ACHN (cell line): Measurements from ENCODE around the gene CIC.
"Not testable (repeated sequence)": the region's sequence is repeated elsewhere in the genome, so short reads cannot be mapped to it uniquely, and the experiment has no call there.

Experiments
- DNase-seq: peaks from one replicate; pipeline ENCODE4 v3.0.0-alpha.2; 2015
- in situ Hi-C: cut with HindIII; loops from 2 replicates; pipeline ENCODE4 v1.10.0; 2017; ENCODE audit warnings: low sequenced_read_pairs, low pct_ligation_motif_present, low pct_unique_long_range_greater_than_20kb

The CIC gene

DNA sequence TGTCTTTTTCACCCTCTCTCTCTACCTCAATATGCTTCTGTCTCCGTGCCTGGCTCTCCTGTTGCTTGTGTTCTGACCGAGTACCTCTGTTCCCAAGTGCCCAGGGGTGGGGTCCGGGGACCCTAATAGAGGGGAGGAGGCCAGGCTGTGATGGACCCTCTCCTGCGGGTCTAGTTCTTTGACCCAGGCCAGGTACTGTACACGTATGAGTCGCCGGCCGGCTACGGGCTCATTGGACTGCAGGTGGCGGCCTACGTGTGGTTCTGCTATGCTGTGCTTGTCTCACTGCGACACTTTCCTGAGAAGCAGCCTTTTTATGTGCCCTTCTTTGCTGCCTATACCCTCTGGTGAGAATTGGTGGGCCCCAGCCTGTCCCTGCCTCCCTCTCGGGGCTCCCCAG lies 48.5 kb downstream of the CIC start:
- no peak for DNase-seq
- in situ Hi-C loops = no loop called here

DNA sequence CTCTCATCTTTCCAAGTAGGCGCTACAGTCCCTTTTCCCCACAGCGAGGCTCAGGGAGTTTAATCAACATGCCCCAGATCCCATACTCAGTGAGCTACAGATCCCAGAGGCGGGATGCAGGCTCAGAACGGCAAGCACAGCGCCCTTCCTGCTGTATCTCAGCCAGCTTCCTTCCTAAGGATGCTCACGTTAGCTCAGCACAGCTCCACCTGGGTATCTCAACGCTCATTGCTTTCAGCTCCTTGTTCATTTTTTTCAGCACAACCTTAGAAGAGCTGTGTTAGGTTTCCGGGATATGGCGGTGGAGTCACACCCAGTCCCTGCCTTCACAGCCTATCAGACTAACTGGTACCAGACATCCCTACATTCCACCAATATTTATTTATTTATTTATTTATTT lies 53.3 kb downstream of the CIC start:
- in situ Hi-C loops = no loop called here
- no peak for DNase-seq

DNA sequence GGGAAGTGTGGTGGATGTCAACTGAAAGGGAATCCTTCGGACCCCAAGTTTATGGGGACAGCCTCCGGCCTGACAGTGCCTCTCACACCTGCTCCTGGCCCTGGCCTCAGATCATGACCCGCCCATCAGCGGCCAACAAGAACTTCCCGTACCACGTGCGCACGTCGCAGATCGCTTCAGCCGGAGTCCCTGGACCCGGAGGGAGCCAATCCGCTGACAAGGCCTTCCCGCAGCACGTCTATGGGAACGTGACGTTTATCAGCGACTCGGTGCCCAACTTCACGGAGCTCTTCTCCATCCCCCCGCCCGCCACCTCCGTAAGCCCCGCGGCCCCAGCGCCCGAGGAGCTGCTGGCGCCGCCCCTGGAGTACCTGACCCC lies 54.4 kb downstream of the CIC start:
- in situ Hi-C loops = no loop called here
- no peak for DNase-seq

DNA sequence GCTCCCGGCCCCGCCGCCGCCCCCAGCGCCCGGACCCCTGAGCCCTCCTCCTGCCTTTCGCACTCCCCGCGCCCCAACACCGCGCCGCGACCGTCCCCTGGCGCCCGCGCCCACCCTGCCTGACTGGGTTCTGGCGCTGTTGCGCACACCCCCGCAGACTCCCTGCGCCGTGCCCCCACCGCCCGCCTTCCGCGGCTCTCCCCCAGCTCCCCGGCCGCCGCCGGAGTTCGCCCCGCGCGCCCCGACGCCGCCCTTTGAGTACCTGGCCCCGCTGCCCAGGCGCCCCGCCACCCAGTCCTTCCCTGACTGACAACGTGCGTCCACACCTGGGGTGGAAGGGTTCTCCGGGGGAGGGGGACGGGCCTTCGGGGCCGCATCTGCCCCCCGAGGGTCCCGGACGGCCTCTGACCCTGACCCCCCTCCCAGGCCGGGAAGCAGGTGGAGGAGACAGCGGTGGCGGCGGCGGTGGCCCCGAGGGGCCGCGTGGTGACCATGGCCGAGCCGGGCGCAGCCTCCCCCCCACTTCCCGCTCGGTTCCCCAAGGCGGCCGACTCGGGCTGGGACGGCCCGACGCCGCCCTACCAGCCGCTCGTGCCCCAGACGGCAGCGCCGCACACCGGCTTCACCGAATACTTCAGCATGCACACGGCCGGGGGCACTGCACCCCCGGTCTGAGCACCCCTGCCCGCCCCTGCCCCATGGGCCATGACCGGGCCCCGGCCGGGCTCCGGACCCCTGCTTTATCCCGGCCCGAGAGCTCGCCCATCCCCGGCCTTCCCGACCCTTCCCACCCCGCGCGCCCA lies 55.0 kb downstream of the CIC start:
- in situ Hi-C loops = no loop called here
- DNase-seq = peak; percentile 26

DNA sequence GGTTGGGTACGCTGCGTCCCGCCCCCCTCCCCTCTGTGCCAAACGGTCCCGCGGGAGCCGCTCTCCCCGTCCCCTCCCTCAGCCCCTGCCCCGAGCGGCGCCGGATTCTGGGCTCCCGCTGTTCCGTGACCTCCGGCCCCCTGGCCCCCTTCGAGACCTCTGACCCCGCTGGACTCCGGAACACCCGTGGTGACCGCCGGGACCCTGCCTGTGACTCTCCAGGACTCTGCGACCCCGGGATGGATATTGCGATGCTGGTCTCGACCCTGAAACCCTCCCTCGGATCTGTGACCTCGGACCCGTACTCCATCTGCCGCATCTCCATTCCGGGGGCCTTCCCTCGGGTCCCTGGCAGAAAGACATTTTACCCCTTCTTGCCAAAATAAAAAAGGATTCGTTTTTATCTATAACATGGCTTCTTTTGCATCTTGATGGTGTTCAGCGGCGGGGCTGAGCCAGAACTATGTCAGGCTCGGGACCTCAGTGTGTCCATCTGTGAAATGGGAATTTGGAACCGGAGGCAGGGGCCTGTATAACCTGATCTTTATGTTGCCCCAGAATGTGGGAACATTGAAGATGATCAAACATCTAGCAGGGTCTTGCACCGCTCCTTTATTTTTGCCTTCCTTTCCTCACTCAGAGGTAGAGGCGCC lies 55.7 kb downstream of the CIC start:
- in situ Hi-C loops = no loop called here
- DNase-seq = no peak

- peak; percentile 98 for DNase-seq
- in situ Hi-C loops = no loop called here
Measured at GRCh38 chr19:42325308-42325895, 56.4 kb downstream of the CIC start, which contains the start of gene MEGF8. Gene MEGF8 (plus strand): TSS chr19:42325635. CDS start chr19:42326244, 609 bp downstream.

DNA sequence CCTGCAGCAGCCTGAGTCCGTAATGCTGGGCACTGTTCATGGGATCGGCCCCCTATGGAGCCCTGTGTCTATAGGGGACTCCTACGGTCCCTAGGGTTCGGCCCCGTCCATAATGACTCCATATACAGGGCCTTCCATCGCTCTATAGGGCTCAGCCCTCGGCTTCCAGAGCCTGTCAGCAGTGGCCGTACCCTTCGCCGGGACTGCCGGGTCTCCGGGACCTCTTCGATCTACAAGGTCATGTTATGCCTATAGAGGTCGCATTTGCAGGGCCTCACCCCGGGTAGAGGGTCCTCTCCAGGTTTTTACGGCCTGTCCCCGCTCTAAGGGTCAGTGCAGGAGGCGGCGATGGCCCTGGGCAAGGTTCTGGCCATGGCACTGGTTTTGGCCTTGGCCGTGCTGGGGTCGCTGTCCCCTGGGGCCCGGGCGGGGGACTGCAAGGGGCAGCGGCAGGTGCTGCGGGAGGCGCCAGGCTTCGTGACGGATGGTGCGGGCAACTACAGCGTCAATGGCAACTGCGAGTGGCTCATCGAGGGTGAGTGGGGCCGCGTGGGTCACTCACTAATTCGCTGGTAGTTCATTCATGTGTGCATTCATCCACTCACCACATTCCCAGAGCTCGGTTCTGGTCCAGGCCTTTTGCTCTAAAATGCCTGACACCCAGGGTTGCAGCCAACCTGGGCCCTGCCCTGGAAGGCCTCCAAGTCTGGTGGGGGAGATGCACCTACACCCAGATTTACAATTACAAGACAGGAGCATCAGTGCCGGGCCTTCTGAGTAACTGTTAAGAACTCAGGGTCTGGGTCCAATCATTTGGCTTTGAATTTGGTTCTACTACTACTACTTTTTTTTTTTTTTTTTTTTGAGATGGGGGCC lies 57.1 kb downstream of the CIC start:
- in situ Hi-C loops = no loop called here
- DNase-seq = peak; percentile 7

GRCh38 chr19:42326969-42327368 lies 57.9 kb downstream of the CIC start:
- in situ Hi-C loops = no loop called here
- no peak for DNase-seq

DNA sequence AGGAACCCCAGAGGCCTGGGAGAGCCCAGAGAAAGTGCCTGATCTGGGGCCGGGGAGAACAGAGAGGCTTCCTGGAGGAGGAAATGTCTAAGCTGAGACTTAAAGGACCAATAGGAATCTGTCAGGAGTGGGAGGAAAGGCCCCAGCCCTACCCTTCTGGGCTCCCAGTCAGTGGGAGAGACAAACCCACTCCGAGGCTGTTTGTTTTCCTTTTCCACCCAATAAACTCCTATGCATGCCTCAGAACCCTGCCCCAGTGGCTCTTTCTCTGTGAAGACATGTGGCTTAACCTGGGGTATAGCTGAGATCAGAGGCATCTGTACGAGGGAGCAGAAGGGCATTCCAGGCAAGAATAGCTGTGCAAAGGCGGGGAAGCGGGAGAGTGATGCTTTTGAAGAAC lies 58.3 kb downstream of the CIC start:
- in situ Hi-C loops = no loop called here

DNA sequence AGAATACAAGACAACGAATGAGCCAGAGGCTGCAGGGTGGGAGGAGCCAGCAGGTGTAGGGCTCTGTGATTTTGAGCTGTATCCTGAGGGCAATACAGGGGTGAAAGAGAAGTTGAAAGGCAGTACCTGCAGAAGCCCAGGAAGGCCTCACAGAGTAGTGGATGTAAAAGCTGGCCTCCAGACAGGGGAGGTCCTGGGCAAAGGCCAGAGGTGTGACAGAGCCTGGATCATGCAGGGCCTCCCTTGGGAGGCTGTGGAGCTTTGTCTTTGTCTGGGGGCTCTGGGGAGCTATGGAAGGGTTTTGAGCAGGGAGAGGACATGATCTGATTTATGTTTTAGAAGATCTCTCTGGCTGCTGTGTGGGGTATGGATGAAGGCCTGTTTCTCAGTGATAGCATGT lies 59.1 kb downstream of the CIC start:
- no peak for DNase-seq
- in situ Hi-C loops = no loop called here

More for the DNA sequence above, 58.3 kb downstream of the CIC start:
- no peak for DNase-seq

DNA sequence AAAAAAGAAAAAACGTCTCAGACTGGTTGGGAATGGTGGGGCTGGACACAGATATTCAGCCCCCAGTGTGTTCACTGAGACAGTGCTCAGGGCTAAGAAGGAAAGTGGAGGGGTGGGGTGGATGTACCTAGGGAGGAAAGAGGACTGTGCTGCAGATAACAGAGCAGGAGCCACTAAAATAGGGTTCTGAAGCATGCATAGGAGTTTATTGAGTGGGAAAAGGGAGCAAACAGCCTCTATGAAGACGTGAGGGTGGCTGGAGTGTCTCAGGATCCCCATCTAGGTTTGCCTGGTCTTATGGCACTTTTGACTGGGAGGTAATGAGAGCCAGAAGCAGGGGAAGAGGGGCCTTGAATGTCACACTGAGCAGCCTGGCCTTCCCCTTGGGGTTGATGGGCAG lies 59.8 kb downstream of the CIC start:
- no peak for DNase-seq
- in situ Hi-C loops = no loop called here

DNA sequence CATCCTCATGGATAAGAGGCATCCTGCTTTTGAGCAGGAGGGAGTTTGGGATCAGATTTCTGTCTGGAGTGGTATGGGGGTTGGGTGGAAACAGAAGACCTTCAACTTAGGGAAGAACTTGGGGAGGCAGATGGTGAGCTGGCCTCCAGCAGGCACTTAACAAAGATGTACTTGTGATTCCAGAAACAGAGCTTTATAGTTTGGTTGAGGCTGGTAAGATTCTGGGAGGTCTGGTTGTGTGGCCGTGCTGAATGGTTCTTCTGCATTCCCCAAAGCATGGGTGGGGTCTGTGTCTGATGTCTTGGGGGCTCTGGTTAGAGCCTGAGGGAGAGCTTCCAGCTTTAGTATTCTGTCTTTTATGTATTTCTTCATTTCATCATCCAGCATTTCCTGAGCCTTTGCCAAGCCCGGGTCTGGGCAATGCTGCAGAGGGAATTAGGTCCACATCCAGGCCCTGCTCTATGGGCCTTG lies 61.2 kb downstream of the CIC start:
- DNase-seq = no peak
- in situ Hi-C loops = no loop called here

- in situ Hi-C loops, DNase-seq: not testable (repeated sequence)
Measured at GRCh38 chr19:42331333-42331732, 62.3 kb downstream of the CIC start.

DNA sequence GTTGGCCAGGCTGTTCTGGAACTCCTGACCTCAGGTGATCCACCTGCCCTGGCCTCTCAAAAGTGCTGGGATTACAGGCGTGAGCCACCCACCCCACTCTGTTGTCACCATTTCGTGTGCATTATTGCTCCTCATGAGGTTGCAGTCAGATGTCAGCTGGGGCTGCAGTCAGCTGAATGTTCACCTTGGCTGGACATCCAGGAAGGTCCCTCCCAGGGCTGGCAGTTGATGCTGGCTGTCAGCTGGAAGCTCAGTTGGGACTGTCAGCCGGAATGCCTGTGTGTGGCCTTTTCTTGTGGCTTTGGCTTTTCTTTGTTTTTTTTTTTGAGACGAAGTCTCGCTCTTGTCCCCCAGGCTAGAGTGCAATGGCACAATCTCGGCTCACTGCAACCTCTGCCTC lies 63.0 kb downstream of the CIC start:
- in situ Hi-C loops = no loop called here
- no peak for DNase-seq

- no peak for DNase-seq
- in situ Hi-C loops = no loop called here
Measured at GRCh38 chr19:42333018-42333417, 64.0 kb downstream of the CIC start.

DNA sequence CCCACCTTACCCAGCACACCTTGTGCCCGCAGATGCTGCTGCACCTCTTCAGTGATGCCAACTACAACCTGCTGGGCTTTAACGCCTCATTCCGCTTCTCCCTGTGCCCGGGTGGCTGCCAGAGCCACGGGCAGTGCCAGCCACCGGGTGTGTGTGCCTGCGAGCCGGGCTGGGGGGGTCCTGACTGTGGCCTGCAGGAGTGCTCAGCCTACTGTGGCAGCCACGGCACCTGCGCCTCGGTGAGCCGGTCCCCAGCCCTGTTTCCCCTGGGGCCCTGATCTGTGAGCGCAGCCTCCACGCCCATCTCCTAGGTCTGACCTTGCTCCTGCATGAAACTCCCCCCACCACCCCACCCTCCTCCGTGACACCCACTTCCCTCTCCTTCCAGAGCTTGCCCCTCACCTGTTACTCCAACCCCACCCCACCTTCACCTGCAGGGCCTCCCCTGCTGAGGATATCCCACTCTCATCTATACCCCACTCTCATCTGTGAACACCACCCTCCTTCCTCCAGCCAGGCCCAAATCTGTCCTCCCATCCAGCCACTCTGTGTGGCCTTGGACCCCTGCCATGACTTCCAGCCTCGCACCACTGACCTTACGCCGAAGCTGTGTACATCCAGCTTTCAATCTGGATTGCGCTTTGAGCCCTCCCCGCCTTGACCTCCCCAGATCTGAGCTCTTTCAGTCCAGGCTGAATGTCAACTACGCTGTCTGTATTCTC lies 65.1 kb downstream of the CIC start:
- in situ Hi-C loops = no loop called here
- no peak for DNase-seq

DNA sequence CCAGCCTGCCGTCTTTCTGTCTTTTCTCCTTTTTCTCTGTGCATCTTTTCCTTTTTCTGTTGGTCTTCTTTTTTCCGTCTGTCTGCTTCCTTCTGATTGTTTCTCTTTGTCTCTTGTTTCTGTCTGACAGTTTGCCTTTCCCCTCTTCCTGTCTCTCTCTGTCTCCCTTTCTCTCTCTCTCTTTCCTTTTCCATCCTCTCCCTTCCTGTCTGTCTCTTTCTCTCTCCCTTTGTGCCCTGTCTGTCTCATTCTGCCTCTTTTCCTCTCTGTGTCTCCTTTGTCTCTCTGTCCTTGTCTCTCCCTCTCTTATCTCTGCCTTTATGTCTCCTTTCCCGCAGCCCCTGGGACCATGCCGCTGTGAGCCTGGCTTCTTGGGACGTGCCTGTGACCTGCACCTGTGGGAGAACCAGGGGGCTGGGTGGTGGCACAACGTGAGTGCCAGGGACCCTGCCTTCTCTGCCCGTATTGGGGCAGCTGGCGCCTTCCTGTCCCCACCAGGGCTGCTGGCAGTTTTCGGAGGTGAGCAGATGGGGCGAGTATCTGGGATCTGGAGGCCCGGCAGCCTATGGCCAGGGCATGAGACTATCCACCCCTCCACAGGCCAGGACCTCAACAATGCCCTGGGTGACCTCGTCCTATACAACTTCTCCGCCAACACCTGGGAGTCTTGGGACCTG lies 65.8 kb downstream of the CIC start:
- in situ Hi-C loops = no loop called here
- no peak for DNase-seq
